ENCODE measurements around the gene IHH. TPM values are rescaled to one million over a fixed set of nuclear protein-coding genes. Genes with fewer than 3 reads are reported as not detected.

IHH gene
- total RNA-seq, 1 donor from 2014 or later: 0.16 TPM

- no peak for DNase-seq (ENCODE audit: low read depth, low spot score)
- H3K4me3 Mint-ChIP-seq: no peak overlapping the region
- TF ChIP-seq CTCF (conservative IDR thresholded peaks at IDR 0.05): no peak
- H3K27ac Mint-ChIP-seq (ENCODE audit: unreplicated experiment): peak overlapping the region; percentile 62
- H3K36me3 Mint-ChIP-seq (ENCODE audit: low read depth): no peaks in the 10 kb centered on the region
- H3K4me1 Mint-ChIP-seq: no peaks in the 10 kb centered on the region
- H3K9me3 Mint-ChIP-seq: no peaks in the 10 kb centered on the region
- peaks cover 88% of the 10 kb centered on the region for H3K27me3 Mint-ChIP-seq (ENCODE audit: low read depth)
These were observed 24.8 kb downstream of the IHH start for GRCh38 chr2:219035942-219036341.

DNA sequence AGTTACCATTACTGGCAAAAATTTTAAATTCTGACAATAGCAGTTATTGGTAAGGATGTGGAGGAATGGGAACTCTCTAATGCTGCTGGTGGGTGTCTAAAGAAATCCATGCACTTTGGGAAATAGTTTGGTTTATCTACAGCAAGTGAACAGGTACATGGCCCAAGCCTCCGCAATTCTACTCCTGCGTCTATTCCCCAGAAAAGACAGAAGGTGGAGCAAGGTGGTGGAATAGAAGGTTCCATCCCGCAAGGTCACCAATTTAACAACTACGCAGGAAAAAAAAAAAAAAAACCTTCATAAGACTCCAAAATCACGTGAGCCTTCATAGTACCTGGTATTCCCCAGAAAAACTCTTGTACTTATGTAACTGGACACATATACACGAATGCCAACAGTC lies 25.9 kb downstream of the IHH start:
- Mint-ChIP-seq H3K36me3 (ENCODE audit: low read depth) (no peaks in the 10 kb centered on the region), H3K9me3 (no peaks in the 10 kb centered on the region), H3K4me1 (peaks cover 2% of the 10 kb centered on the region), H3K4me3 (no peak overlapping the region), H3K27me3 (ENCODE audit: low read depth) (peaks cover 79% of the 10 kb centered on the region), H3K27ac (ENCODE audit: unreplicated experiment) (no peak overlapping the region)
- TF ChIP-seq CTCF (conservative IDR thresholded peaks at IDR 0.05): no peak
- no peak for DNase-seq (ENCODE audit: low read depth, low spot score)

- no peaks in the 10 kb centered on the region for H3K9me3 Mint-ChIP-seq
- peaks cover 3% of the 10 kb centered on the region for H3K4me1 Mint-ChIP-seq
- H3K4me3 Mint-ChIP-seq: no peak overlapping the region
- H3K36me3 Mint-ChIP-seq (ENCODE audit: low read depth): no peaks in the 10 kb centered on the region
- H3K27me3 Mint-ChIP-seq (ENCODE audit: low read depth): peaks cover 58% of the 10 kb centered on the region
- TF ChIP-seq CTCF (conservative IDR thresholded peaks at IDR 0.05): no peak
- H3K27ac Mint-ChIP-seq (ENCODE audit: unreplicated experiment): no peak overlapping the region
- no peak for DNase-seq (ENCODE audit: low read depth, low spot score)
These were observed 28.5 kb downstream of the IHH start for GRCh38 chr2:219032051-219032745.

- no peak overlapping the region for H3K4me3 Mint-ChIP-seq
- peaks cover 9% of the 10 kb centered on the region for H3K4me1 Mint-ChIP-seq
- H3K27me3 Mint-ChIP-seq (ENCODE audit: low read depth): peaks cover 51% of the 10 kb centered on the region
- DNase-seq (ENCODE audit: low read depth, low spot score): no peak
- no peak for TF ChIP-seq CTCF (conservative IDR thresholded peaks at IDR 0.05)
- H3K27ac Mint-ChIP-seq (ENCODE audit: unreplicated experiment): no peak overlapping the region
- H3K36me3 Mint-ChIP-seq (ENCODE audit: low read depth): no peaks in the 10 kb centered on the region
- H3K9me3 Mint-ChIP-seq: no peaks in the 10 kb centered on the region
These were observed 29.5 kb downstream of the IHH start for GRCh38 chr2:219031005-219031738.

DNA sequence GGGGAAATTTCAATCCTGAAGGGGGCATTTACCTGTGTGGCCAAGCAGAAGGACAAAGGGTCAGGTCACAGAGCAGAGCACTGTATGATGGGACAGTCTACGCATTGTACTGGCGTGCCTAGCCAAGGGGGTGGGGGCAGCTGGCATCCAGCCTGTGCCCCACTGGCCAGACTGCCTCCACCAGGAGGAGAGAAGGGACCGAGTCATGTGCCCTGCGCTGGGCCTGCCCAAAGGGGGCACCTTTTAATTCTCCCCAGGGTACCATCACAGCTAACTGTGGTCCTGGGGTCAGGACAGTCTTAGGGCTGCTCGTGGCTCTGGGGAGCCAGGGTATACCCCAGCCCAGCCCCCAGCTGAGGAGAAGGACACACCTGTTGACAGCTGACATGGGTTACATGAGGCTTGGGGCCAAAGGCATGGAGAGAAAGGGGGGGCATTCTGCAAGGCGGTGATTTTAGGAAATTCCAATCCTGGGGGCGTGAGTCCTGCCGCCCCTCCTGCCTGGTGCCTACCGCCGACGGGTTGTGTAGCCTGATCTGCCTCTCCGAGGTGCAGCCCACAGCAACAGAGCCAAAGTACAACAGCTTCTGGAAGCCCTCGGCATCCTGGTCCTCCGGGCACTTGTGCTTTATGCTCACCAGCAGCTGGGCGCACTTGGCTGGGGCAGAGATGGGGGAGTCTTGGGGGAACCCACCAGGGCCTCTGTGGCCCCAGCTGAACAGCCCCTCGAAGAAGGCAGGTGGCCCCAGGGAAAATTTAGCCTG lies 30.4 kb downstream of the IHH start:
- H3K9me3 Mint-ChIP-seq: no peaks in the 10 kb centered on the region
- no peak for TF ChIP-seq CTCF (conservative IDR thresholded peaks at IDR 0.05)
- H3K4me1 Mint-ChIP-seq: peaks cover 13% of the 10 kb centered on the region
- H3K36me3 Mint-ChIP-seq (ENCODE audit: low read depth): no peaks in the 10 kb centered on the region
- H3K27me3 Mint-ChIP-seq (ENCODE audit: low read depth): peaks cover 45% of the 10 kb centered on the region
- no peak overlapping the region for H3K4me3 Mint-ChIP-seq
- H3K27ac Mint-ChIP-seq (ENCODE audit: unreplicated experiment): no peak overlapping the region
- DNase-seq (ENCODE audit: low read depth, low spot score): no peak
